Measurements from ENCODE around the gene TBCC. TPM values are rescaled to one million over a fixed set of nuclear protein-coding genes. Genes with fewer than 3 reads are reported as not detected.
"Not testable (repeated sequence)": the region's sequence is repeated elsewhere in the genome, so short reads cannot be mapped to it uniquely, and the experiment has no call there.

TBCC gene
- total RNA-seq, 1 donor from 2014 or later = 36.6 TPM

- DNase-seq (ENCODE audit: low read depth) (peak; percentile 25), FAIRE-seq (no peak)
- H3K27me3 ChIP-seq (ENCODE audit: control insufficient read depth, insufficient read depth, low read length) = no peaks in the 10 kb centered on the region
Observed at GRCh38 chr6:42777126-42777822, 31.4 kb upstream of the TBCC start.

GRCh38 chr6:42774821-42775487 lies 29.1 kb upstream of the TBCC start:
- FAIRE-seq; H3K36me3 ChIP-seq (ENCODE audit: control insufficient read depth, insufficient read depth, low read length); H3K27me3 ChIP-seq (ENCODE audit: control insufficient read depth, insufficient read depth, low read length); H3K4me3 ChIP-seq (ENCODE audit: low read depth, low read length): not testable (repeated sequence)
- peak; percentile 50 for DNase-seq (ENCODE audit: low read depth)

More at GRCh38 chr6:42777126-42777822, 31.4 kb upstream of the TBCC start:
- no peak overlapping the region for H3K4me3 ChIP-seq (ENCODE audit: low read depth, low read length)
- no peaks in the 10 kb centered on the region for H3K36me3 ChIP-seq (ENCODE audit: control insufficient read depth, insufficient read depth, low read length)
- no peak for TF ChIP-seq CTCF (IDR thresholded peaks at IDR 0.05; ENCODE audit: insufficient read depth, low read length, severe bottlenecking)

GRCh38 chr6:42774201-42774600 lies 28.3 kb upstream of the TBCC start:
- Histone ChIP-seq H3K36me3 (ENCODE audit: control insufficient read depth, insufficient read depth, low read length) (no peaks in the 10 kb centered on the region), H3K4me3 (ENCODE audit: low read depth, low read length) (no peak overlapping the region), H3K27me3 (ENCODE audit: control insufficient read depth, insufficient read depth, low read length) (no peaks in the 10 kb centered on the region)
- DNase-seq (ENCODE audit: low read depth) = no peak
- no peak for TF ChIP-seq CTCF (IDR thresholded peaks at IDR 0.05; ENCODE audit: insufficient read depth, low read length, severe bottlenecking)
- no peak for FAIRE-seq

GRCh38 chr6:42771741-42772100 lies 25.8 kb upstream of the TBCC start:
- H3K27me3 ChIP-seq (ENCODE audit: control insufficient read depth, insufficient read depth, low read length) = no peaks in the 10 kb centered on the region
- H3K4me3 ChIP-seq (ENCODE audit: low read depth, low read length) = no peak overlapping the region
- TF ChIP-seq CTCF (IDR thresholded peaks at IDR 0.05; ENCODE audit: insufficient read depth, low read length, severe bottlenecking) = no peak
- H3K36me3 ChIP-seq (ENCODE audit: control insufficient read depth, insufficient read depth, low read length) = no peaks in the 10 kb centered on the region
- DNase-seq (ENCODE audit: low read depth) (no peak), FAIRE-seq (no peak)

GRCh38 chr6:42769836-42770235 lies 23.9 kb upstream of the TBCC start:
- Histone ChIP-seq H3K4me3 (ENCODE audit: low read depth, low read length) (no peak overlapping the region), H3K36me3 (ENCODE audit: control insufficient read depth, insufficient read depth, low read length) (no peaks in the 10 kb centered on the region), H3K27me3 (ENCODE audit: control insufficient read depth, insufficient read depth, low read length) (no peaks in the 10 kb centered on the region)
- no peak for DNase-seq (ENCODE audit: low read depth)
- no peak for TF ChIP-seq CTCF (IDR thresholded peaks at IDR 0.05; ENCODE audit: insufficient read depth, low read length, severe bottlenecking)
- no peak for FAIRE-seq

- no peak for TF ChIP-seq CTCF (IDR thresholded peaks at IDR 0.05; ENCODE audit: insufficient read depth, low read length, severe bottlenecking)
- DNase-seq (ENCODE audit: low read depth) (no peak), FAIRE-seq (no peak)
- Histone ChIP-seq H3K27me3 (ENCODE audit: control insufficient read depth, insufficient read depth, low read length) (no peaks in the 10 kb centered on the region), H3K4me3 (ENCODE audit: low read depth, low read length) (no peak overlapping the region), H3K36me3 (ENCODE audit: control insufficient read depth, insufficient read depth, low read length) (no peaks in the 10 kb centered on the region)
Observed at GRCh38 chr6:42769051-42769450, 23.1 kb upstream of the TBCC start.
